ENCODE results near the gene HACE1.
"Not testable (repeated sequence)": the region's sequence is repeated elsewhere in the genome, so short reads cannot be mapped to it uniquely, and the experiment has no call there.

Gene HACE1

GRCh38 chr6:104828478-104828877 lies 31.2 kb downstream of the HACE1 start:
- DNase-seq (ENCODE audit: low read depth in 2 of 2): no peak

- DNase-seq (ENCODE audit: low read depth in 2 of 2): not testable (repeated sequence)
Observed at GRCh38 chr6:104820820-104821219, 38.9 kb downstream of the HACE1 start.

- DNase-seq (ENCODE audit: low read depth in 2 of 2): no peak
Observed at GRCh38 chr6:104816125-104816524, 43.6 kb downstream of the HACE1 start.

- no peak for DNase-seq (ENCODE audit: low read depth in 2 of 2)
Observed at GRCh38 chr6:104814743-104815142, 45.0 kb downstream of the HACE1 start.

GRCh38 chr6:104813552-104813951 lies 46.2 kb downstream of the HACE1 start:
- DNase-seq (ENCODE audit: low read depth in 2 of 2): no peak

GRCh38 chr6:104809116-104809515 lies 50.6 kb downstream of the HACE1 start:
- no peak for DNase-seq (ENCODE audit: low read depth in 2 of 2)

- not testable (repeated sequence) for DNase-seq (ENCODE audit: low read depth in 2 of 2)
Observed at GRCh38 chr6:104805335-104805734, 54.4 kb downstream of the HACE1 start.

- no peak for DNase-seq (ENCODE audit: low read depth in 2 of 2)
Observed at GRCh38 chr6:104799134-104799657, 60.5 kb downstream of the HACE1 start.

GRCh38 chr6:104796031-104796785 lies 63.5 kb downstream of the HACE1 start:
- DNase-seq (ENCODE audit: low read depth in 2 of 2): no peak

- DNase-seq (ENCODE audit: low read depth in 2 of 2): no peak
Observed at GRCh38 chr6:104795363-104795762, 64.4 kb downstream of the HACE1 start.

GRCh38 chr6:104789770-104790190 lies 69.9 kb downstream of the HACE1 start:
- no peak for DNase-seq (ENCODE audit: low read depth in 2 of 2)

GRCh38 chr6:104788400-104788799 lies 71.3 kb downstream of the HACE1 start:
- DNase-seq (ENCODE audit: low read depth in 2 of 2): no peak

- no peak for DNase-seq (ENCODE audit: low read depth in 2 of 2)
Observed at GRCh38 chr6:104787305-104787704, 72.4 kb downstream of the HACE1 start.

GRCh38 chr6:104784884-104785283 lies 74.8 kb downstream of the HACE1 start:
- no peak for DNase-seq (ENCODE audit: low read depth in 2 of 2)

GRCh38 chr6:104771258-104771832 lies 88.4 kb downstream of the HACE1 start:
- DNase-seq (ENCODE audit: low read depth in 2 of 2): no peak

GRCh38 chr6:104768906-104769305 lies 90.8 kb downstream of the HACE1 start:
- no peak for DNase-seq (ENCODE audit: low read depth in 2 of 2)

- DNase-seq (ENCODE audit: low read depth in 2 of 2): no peak
Observed at GRCh38 chr6:104766595-104766994, 93.1 kb downstream of the HACE1 start.

- no peak for DNase-seq (ENCODE audit: low read depth in 2 of 2)
Observed at GRCh38 chr6:104754788-104755409, 104.8 kb downstream of the HACE1 start.

GRCh38 chr6:104753251-104753650 lies 106.5 kb downstream of the HACE1 start:
- DNase-seq (ENCODE audit: low read depth in 2 of 2): no peak

GRCh38 chr6:104750449-104750848 lies 109.3 kb downstream of the HACE1 start:
- no peak for DNase-seq (ENCODE audit: low read depth in 2 of 2)

GRCh38 chr6:104739124-104739523 lies 120.6 kb downstream of the HACE1 start:
- DNase-seq (ENCODE audit: low read depth in 2 of 2): not testable (repeated sequence)

- not testable (repeated sequence) for DNase-seq (ENCODE audit: low read depth in 2 of 2)
Observed at GRCh38 chr6:104737567-104737966, 122.2 kb downstream of the HACE1 start.

GRCh38 chr6:104736545-104736944 lies 123.2 kb downstream of the HACE1 start:
- no peak for DNase-seq (ENCODE audit: low read depth in 2 of 2)

Measured in stimulated activated CD8-positive, alpha-beta memory T cell treated with anti-CD3 and anti-CD28 coated beads, Interleukin-15, amount 100 ng/mL, for 48 hours (primary cell).